ENCODE data around the gene OASL. TPM values are rescaled to one million over a fixed set of nuclear protein-coding genes. Genes with fewer than 3 reads are reported as not detected.

Gene OASL
- total and polyA plus RNA-seq, 9 donors = 0.12 to 2.8 (median 0.39) TPM; not detected in 1

- intact Hi-C loops (cut with DNase I) = no loop called here
- H3K9me3 ChIP-seq = no peaks in the 10 kb centered on the region
- no peaks in the 10 kb centered on the region for H3K27me3 ChIP-seq
- no peak overlapping the region for H3K4me3 ChIP-seq
- H3K27ac ChIP-seq = no peak overlapping the region
- H3K4me1 ChIP-seq (ENCODE audit: insufficient read depth) = no peaks in the 10 kb centered on the region
- TF ChIP-seq POLR2A (IDR thresholded peaks at IDR 0.05) (no peak), CTCF (IDR thresholded peaks at IDR 0.05) (no peak), EP300 (IDR thresholded peaks at IDR 0.05) (no peak)
- WGBS, 3 donors = 70 to 77% (median 74%) methylated on average over 13 of the region's 13 CpGs
- DNase-seq = no peak
- H3K36me3 ChIP-seq = no peaks in the 10 kb centered on the region
Measured at GRCh38 chr12:120980800-120981368, 58.2 kb downstream of the OASL start.

GRCh38 chr12:120979862-120980696 is 59.0 kb downstream of the OASL start:
- TF ChIP-seq CTCF (IDR thresholded peaks at IDR 0.05) (no peak), EP300 (IDR thresholded peaks at IDR 0.05) (no peak), POLR2A (IDR thresholded peaks at IDR 0.05) (no peak)
- H3K4me3 ChIP-seq = no peak overlapping the region
- no peak overlapping the region for H3K27ac ChIP-seq
- DNase-seq = no peak
- H3K4me1 ChIP-seq (ENCODE audit: insufficient read depth) = no peaks in the 10 kb centered on the region
- no peaks in the 10 kb centered on the region for H3K36me3 ChIP-seq
- H3K27me3 ChIP-seq = no peaks in the 10 kb centered on the region
- WGBS, 3 donors = 62 to 68% (median 67%) methylated on average over 11 of the region's 11 CpGs
- intact Hi-C loops (cut with DNase I) = no loop called here
- no peaks in the 10 kb centered on the region for H3K9me3 ChIP-seq

- H3K27me3 ChIP-seq = no peaks in the 10 kb centered on the region
- no peak overlapping the region for H3K27ac ChIP-seq
- H3K9me3 ChIP-seq = no peaks in the 10 kb centered on the region
- no peak for TF ChIP-seq POLR2A (IDR thresholded peaks at IDR 0.05)
- TF ChIP-seq CTCF (IDR thresholded peaks at IDR 0.05) = no peak
- no peak for TF ChIP-seq EP300 (IDR thresholded peaks at IDR 0.05)
- no peaks in the 10 kb centered on the region for H3K36me3 ChIP-seq
- intact Hi-C loops (cut with DNase I) = no loop called here
- WGBS, 3 donors = 86 to 92% (median 92%) methylated on average over 10 of the region's 10 CpGs
- H3K4me1 ChIP-seq (ENCODE audit: insufficient read depth) = no peaks in the 10 kb centered on the region
- H3K4me3 ChIP-seq = peak overlapping the region; percentile 12
- no peak for DNase-seq
Measured at GRCh38 chr12:120979220-120979861, 59.7 kb downstream of the OASL start.

- H3K27me3 ChIP-seq = no peaks in the 10 kb centered on the region
- DNase-seq = no peak
- H3K4me1 ChIP-seq (ENCODE audit: insufficient read depth) = no peaks in the 10 kb centered on the region
- peak within 1 kb of the TSS; percentile 12 for H3K4me3 ChIP-seq
- TF ChIP-seq CTCF (IDR thresholded peaks at IDR 0.05) (no peak), POLR2A (IDR thresholded peaks at IDR 0.05) (no peak), EP300 (IDR thresholded peaks at IDR 0.05) (no peak)
- WGBS, 3 donors = 67 to 71% (median 68%) methylated on average over 33 to 40 of the region's 40 CpGs
- no peaks in the 10 kb centered on the region for H3K36me3 ChIP-seq
- intact Hi-C loops (cut with DNase I) = no loop called here
- H3K27ac ChIP-seq = no peak within 1 kb of the TSS
- H3K9me3 ChIP-seq = no peaks in the 10 kb centered on the region
Measured at GRCh38 chr12:120978296-120979219, 60.5 kb downstream of the OASL start, which contains the start of gene HNF1A. Gene HNF1A (plus strand): TSS chr12:120978543. CDS start chr12:120978769, 226 bp downstream.
